ENCODE results near the gene UBAC1.

DNA sequence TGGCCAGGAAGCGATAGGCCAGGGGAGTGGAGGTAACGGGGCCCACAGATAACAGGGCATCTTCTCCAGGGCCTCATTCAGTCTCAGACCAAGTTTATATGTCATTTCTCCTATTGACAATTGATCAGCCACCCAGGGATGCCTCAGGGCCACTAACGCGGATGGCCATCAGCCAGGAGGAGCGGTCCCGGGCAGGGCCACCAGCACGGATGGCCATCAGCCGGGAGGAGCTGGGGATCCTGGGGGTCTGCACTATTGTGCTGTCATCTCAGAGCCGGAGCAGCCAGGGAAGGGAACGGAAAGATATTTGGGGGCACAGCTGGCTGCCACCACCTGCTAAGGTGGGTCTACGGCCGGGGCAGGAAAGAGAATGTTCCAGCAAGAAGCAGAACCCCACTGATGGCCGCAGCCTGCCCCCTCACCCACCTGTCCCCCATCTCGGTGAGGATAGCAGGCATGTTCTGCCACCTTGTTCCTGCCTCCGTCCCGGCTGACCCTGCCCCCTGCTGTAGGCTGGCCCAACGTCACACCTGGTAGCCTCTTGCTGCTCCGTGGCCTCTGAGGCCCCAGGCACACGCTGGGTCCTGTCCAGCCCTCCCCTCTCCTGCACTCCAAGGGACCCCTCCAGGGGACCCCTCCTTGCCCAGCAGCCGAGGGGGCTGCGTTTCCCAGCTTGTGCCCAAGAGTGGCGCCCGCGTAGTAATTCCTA is 21.5 kb upstream of the UBAC1 start:
- TF ChIP-seq RAD21 (IDR thresholded peaks at IDR 0.05; ENCODE audit: low read depth) (no peak), EP300 (IDR thresholded peaks at IDR 0.05; ENCODE audit: borderline replicate concordance) (no peak), YY1 (IDR thresholded peaks at IDR 0.05; ENCODE audit: low read depth) (no peak), TAF1 (IDR thresholded peaks at IDR 0.05; ENCODE audit: low read depth) (no peak), CEBPB (IDR thresholded peaks at IDR 0.05) (no peak), EGR1 (IDR thresholded peaks at IDR 0.05) (no peak)
- TF ChIP-seq, protein P1, sequence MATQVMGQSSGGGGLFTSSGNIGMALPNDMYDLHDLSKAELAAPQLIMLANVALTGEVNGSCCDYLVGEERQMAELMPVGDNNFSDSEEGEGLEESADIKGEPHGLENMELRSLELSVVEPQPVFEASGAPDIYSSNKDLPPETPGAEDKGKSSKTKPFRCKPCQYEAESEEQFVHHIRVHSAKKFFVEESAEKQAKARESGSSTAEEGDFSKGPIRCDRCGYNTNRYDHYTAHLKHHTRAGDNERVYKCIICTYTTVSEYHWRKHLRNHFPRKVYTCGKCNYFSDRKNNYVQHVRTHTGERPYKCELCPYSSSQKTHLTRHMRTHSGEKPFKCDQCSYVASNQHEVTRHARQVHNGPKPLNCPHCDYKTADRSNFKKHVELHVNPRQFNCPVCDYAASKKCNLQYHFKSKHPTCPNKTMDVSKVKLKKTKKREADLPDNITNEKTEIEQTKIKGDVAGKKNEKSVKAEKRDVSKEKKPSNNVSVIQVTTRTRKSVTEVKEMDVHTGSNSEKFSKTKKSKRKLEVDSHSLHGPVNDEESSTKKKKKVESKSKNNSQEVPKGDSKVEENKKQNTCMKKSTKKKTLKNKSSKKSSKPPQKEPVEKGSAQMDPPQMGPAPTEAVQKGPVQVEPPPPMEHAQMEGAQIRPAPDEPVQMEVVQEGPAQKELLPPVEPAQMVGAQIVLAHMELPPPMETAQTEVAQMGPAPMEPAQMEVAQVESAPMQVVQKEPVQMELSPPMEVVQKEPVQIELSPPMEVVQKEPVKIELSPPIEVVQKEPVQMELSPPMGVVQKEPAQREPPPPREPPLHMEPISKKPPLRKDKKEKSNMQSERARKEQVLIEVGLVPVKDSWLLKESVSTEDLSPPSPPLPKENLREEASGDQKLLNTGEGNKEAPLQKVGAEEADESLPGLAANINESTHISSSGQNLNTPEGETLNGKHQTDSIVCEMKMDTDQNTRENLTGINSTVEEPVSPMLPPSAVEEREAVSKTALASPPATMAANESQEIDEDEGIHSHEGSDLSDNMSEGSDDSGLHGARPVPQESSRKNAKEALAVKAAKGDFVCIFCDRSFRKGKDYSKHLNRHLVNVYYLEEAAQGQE (IDR thresholded peaks at IDR 0.05; ENCODE audit: low read depth), result no peak
- TF ChIP-seq, protein P2, sequence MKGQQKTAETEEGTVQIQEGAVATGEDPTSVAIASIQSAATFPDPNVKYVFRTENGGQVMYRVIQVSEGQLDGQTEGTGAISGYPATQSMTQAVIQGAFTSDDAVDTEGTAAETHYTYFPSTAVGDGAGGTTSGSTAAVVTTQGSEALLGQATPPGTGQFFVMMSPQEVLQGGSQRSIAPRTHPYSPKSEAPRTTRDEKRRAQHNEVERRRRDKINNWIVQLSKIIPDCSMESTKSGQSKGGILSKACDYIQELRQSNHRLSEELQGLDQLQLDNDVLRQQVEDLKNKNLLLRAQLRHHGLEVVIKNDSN (IDR thresholded peaks at IDR 0.05), result no peak

All from Ishikawa (cell line).